GM18517 (cell line): Measurements from ENCODE around the gene GLIS2.

Experiments
- ATAC-seq: cut with Tn5 transposase; IDR thresholded peaks from one replicate; pipeline ENCODE4 v1.9.1; 2021; ENCODE audit warnings: mild to moderate bottlenecking, moderate library complexity; ENCODE audit not compliant: unreplicated experiment

GLIS2 gene

DNA sequence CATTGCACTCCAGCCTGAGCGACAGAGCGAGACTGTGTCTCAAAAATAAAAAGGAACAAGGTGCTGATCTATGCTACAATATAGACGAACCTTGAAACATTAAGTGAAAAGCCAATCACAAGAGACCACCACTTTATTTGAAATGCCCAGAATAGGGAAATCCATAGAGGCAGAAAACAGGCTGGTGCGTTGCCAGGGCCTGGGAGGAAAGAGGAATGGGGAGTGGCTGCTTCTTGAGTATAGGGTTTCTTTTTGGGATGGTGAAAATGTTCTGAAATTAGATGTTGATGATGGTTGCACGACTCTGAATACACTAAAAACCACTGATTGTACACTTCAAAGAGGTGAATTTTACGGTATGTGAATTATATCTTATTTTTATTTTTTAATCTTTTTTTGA is 20.3 kb upstream of the GLIS2 start:
- no peak for ATAC-seq

DNA sequence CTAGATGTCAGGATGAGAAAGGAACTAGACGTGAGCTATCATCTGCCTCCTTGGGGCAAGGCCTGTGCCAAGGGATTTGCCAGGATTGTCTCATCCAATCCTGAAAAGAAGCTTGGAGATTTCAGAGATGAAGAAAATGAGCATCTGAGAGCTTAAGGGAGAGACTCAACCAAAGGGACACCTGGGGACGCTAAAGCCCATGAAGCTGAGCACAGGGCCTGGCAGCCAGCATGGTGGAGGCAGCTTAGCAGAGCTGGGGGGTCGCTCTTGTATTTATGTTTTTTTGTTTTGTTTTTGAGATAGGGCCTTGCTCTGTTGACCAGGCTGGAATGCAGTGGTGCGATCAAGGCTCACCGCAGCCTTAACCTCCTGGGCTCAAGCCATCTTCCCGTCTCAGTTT is 18.4 kb upstream of the GLIS2 start:
- ATAC-seq: no peak

DNA sequence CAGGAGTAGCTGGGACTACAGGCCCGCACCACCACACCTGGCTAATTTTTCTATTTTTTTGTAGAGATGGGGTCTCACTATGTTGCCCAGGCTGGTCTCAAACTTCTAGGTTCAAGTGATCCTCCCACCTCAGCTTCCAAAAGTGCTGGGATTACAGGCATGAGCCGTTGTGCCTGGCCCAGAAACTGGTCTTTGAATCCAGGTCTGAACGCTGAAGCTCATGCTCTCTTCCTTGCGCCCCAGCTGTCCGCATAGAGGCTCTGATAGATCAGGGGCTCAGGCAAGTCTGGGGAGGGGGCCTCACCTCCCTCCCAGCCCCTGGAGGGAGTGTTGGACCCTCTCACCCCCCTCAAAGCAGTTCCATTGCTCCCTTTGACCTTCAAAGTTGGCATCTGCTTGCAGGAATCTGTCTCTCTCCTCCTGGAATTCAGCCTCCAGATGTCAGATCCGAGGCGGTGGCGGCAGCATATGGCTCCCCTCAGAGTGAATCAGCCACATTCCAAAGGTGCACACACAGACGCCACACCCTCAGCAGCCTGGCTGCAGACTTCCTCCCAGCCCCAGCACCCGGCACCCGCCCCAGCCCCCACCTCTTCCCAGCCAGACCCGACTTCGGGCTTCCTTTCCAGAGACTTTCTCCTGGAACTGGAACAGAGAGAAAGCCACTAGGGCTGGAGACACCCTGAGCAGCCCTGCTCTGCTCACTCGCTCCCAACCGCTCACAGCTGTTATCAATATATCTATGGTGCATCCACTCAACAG is 16.9 kb upstream of the GLIS2 start:
- ATAC-seq: no peak

DNA sequence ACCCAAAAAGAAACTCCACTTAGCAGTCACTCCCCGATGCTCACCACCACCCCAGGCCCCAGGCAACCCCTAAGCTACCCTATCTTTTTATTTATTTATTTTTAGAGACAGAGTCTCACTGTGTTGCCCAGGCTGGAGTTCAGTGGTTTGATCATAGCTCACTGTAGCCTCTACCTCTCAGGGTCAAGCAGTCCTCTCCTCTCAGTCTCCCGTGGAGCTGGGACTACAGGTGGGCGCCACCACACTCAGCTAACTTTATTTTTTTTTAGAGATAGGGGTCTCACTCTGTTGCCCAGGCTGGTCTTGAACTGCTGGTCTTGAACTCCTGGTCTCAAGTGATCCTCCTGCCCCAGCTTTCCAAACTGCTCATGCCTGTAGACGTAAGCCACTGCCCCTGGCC is 14.7 kb upstream of the GLIS2 start:
- no peak for ATAC-seq

DNA sequence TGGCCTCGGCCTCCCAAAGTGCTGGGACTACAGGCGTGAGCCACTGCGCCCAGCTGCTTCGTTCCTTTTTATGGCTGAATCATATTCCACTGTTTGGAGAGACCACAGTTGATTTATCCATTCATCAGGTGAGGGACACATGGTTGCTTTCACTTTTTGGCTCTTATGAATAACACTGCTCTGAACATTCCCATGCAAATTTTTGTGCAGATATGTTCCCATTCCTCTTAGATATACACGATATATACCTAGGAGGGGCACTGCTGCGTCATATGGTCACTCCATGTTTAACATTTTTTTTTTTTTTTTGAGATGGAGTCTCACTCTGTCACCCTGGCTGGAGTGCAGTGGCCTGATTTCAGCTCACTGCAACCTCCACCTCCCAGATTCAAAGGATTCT is 13.9 kb upstream of the GLIS2 start:
- no peak for ATAC-seq

DNA sequence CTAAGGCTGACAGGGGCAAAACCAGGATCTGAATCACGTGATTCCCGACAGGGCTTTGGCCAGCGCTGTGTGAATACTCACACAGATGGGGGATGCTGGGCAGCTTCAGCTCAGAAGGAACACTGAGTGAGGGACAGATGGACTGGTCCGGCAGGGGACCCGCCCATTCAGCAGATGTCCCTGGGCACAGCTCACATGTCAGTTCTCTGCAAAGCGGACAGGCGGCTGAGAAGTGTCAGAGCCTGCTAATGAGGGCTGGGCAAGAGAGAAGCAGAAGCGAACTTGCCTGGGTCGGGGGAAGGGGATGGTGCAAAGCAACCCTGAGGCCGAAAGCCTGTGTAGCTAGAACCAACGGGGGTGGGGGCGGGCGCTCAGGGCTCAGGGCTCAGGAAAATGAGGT is 11.9 kb upstream of the GLIS2 start:
- ATAC-seq: no peak

DNA sequence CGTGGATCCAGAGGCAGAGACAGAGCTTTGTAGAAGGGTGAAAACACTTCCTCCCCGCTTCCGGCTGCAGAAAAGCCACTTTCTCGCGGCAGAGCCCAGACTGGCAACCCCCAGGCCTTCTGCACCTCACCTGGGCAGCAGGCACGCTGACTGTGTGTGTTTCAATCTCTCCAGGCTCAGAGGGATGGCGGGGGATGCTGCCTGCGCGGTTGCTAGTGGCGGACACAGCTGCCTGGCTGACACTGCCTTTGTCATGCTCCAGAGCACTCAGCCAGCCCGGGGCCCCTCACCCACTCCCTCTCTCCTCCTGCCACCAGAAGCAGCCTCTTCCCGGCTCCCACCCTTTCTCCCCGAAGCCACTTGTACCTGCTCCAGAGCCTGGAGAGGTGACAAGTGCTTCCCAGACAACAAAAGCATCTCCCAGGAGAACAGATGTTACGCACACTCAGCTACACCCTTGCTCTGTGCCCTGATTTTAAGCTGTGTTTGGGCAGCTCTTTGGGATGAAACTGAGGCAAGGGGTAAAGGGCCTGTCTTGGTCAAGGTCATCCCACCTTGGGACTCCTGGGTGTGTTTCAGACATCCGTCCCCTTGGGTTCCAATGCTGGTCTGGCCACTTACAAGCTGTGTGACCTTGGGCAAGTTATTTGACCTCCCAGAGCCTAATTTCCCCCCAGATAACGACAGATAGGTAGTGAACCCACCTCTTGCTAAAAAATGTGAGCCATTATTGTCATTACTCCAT is 9.2 kb upstream of the GLIS2 start:
- no peak for ATAC-seq

DNA sequence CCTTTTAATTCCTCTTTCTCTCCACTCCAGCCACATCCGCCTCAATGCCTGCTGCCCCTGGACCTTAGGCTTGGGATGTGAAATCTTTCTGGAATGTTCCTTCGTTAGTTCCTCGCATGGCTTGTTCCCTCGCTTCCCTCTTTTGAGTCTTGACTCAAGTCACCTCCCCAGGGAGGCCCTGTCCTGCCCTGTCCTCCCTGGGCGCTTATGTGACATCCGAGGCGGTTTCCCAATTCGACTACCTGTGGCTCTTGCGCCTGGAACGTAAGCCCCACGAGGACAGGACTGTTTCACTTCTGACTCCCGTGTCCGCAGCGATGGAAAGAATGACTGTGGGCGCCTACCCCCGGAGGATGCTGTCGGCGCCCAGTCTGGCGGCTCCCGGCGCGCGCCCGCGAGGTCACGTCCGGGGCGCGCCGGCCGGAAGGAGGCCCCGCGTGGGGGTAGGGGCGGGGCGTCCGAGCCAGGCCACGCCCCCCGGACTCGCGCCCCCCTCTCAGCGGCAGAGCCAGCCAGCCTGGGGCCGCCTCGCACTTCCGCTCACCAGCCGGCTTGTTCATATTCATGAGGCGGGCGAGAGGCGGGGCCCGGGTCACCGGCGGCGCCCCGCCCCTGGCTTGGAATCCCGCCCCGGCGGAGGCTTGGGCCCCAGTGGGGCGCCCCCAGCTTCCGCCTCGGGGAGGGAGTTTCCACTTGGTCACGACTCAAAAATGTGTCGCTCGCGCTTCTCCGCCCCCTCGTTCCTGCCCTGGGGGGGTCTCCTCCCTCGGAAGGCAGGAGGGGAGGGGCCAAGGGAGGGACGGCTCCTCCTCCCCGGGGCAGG is 8.4 kb upstream of the GLIS2 start:
- peak; percentile 87 for ATAC-seq

DNA sequence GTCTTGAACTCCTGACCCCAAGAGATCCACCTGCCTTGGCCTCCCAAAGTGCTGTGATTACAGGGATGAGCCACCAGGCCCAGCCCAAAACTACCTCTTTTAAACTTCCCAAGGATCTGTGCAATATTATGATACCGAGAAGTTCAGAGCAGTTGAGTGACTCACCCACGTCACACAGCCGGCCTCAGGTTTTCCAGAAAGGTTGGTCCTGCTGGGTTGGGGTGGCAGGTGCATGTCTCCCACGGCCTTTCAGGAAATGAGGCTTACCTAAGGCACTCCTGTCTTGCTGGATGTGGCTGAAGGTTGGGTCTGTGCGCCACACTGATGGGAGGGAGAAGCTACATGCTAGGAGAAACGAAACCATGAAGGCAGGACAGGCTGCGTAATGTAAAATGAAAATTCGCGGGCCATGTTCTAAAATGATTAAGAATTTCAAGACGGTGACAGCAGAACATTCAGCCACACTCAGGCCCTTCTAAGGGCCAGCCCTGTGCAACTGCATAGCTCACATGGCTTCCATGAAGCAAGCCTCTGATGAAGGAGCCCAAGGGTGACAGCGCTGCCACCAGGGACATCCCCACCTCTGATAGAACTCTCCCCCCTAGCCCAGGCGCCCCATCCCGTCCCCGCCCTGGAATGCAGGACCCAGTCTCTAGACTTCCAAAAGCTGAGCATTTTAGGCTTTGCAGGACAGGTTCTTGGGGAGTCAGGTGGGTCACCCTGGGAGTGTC is 6.6 kb upstream of the GLIS2 start:
- no peak for ATAC-seq

DNA sequence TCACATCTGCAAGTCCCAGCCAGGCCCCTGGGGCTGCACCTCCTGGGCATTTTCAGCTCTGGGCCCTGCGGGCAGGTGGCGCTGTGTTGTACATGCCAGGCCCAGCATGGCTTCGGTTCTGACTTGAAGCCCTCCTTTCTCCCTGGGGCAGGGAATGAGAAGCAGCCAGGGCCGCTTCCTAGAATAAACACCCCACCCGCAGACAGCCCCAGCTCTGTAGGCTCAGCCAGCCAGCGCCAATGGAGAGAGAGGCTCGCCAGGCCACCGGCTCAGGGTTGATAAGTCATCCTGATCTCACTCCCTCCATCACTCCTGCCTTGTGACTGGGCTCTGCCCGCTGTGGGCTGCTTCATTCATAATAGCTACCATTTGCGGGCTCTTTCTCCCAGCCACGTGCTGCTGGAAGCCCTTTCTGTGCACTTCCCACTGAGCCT is 6.0 kb upstream of the GLIS2 start:
- no peak for ATAC-seq

DNA sequence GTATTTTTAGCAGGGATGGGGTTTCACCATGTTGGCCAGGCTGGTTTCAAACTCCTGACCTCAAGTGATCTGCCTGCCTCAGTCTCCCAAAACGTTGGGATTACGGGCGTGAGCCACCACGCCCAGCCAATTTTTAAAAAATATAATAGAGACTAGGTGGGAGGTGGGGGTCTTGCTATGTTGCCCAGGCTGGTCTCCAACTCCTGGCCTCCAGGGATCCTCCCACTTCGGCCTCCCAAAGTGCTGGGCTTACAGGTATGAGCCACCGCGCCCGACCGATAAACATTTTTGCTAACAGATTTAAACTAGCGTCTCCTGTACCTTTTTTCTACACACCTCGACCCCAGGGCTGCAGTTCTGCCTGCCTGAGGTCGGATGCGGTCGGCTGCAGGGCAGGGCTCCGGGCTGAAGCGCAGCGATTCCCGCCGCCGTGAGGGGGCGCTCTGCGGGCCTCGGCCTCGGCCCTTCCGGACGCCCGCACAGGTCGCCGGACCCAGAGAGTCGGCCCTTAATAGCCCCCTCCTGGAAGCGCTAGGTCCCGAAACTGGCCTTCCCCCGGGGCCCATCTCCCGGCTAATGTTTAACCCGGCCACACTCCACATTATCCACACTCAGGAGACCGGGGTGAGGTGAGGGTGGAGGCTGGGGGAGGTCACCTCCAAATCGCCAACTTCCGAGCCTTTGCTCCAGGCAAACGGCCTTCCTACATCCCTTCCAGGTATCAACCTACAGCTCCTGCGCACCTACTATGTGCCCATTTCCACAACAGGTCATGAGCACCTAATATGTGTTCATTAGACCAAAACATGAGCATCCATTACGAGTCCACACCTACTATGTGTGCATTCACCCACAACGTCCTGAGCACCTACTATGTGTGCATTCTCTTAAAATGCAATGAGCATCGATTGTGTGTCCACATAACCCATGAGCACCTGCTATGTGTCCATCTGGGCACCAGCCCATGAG is 2.0 kb upstream of the GLIS2 start:
- no peak for ATAC-seq

DNA sequence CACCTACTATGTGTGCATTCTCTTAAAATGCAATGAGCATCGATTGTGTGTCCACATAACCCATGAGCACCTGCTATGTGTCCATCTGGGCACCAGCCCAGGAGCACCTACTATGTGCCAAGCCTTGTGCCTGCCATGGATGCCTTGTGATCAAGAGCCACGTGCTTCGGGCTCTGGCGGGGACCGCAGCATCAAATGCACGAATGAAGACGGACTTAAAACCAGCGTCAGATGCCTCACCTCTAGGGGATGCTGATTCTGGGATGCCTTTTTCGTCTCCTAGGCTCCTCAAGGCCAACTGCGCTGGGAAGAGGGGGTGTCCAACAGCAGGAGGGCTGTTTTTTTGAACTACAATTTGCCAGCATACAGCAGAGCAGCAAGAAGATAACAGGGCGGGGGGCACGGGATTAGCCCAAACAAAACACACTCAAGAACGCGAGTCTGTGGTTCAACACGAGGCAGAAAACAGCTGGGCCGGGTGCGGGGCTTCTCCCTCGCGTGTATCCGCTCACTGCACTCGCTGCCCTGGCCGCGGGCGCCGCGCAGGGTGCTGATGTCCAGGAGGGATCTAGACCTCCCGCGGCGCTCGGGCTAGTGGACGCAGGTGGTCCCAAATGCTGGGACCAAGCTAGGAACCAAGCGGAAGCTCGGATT is 1.2 kb upstream of the GLIS2 start:
- no peak for ATAC-seq

DNA sequence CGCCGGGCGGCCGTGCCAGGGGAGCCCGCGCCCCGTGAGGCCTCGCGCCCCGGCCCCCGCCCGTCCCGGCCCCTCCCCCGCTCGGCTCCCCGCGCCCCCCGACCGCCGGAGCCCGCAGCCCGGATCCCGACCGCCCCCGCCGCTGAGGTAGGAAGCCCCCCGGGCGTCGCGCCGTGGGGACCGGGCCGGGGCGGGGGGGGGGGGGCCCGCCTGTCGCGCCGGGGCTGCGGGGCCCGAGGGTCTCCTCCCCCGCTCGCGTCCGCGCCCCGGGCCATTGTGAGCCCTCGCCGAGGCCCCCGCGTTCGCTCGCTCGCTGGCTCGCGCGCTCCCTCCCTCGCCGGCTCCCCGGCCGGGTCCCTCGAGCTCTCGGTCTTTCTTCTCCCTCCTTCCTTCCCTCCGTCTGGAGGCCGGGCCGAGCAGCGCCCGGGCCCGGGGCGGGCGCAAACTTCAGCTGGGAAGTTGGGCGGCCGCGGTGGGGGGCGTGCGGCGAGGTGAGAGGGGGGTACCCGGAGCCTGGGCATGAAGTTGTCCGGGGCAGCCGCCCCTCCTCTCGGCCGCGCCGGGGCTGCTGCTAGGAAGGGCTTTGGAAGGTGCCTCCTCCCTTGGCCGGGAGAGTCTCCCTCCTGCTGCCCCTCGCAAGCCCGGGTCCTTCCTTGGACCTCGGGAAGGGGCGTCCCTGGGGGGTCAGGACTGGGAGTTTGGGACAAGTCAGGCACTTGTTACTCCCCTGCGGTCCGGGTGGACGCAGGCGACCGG is 419 bp downstream of the GLIS2 start:
- no peak for ATAC-seq

DNA sequence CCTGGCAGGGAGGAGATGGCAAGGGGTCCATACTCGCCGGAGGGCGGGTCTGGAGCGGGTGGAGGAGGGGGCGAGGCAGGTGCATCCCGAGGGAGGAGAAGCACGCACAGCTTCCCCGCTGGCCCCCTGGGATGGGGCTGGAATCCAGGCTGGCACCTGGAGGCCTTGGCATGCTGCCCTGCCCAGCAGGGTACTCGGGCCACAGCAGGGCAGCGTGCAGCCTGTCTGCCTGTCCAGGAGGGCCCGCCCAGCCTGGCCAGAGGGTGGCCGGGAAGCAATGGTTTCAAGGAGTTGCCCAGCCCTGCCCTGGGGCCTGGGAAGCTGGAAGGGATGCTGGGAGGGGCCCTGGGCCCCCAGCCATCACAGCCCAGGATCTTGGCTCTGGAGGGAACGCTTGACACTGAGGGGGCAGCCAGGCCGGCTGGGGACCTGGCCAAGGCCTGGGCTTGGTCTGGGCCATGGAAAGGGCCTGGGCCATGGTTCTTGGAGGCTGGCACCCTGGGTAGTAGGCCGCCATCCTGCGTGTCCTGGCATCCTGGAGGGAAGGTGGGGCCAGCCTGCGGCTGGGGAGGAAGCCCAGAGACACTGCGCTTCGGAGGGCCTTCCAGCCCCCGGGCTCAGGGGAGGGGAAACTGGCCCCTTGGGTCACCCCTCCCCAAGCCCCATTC is 1.1 kb downstream of the GLIS2 start:
- ATAC-seq: no peak

DNA sequence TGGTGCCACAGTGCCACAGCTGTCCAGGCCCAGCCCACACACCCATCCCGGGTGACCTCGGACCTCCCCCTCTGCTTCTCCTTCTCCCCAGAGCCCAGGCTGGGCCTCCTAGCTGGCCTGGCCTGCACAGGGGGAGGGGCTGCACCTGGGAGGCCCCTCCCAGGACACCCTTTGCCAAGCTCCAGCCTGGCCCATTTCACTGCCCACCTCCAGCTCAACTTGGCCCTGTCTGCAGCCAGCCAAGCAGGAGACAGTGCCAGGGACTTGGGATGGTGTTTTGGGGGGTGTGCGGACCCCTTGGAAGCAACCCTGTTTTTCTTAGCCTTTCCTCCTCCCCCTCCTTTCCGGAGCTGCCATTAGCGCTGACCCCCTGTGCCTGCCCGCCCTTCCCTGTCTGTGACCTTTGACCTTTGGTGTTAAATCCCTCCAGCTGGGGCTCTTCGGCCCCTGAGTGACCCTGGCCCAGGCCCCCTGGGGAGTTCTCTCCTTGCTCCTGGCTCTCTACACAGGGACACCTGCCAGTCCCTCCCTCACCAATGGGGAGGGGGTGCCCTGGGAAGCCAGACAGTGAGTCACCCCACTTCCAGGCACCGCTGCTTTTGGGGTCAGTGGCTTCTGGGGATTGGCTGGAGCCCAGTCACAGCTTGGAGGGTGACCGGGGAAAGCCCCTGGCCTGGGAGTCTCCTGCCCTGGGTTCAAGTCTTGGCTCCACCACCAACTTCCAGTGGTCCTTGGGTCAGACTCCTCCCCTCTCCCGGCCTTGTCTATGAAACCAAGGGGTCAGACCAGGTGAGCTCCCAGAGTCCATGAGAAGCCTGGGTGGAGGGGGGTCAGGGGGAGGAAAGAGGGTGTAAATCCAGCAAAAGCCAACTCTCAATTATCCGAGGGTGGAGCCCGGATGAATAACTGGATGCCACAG is 1.9 kb downstream of the GLIS2 start:
- no peak for ATAC-seq

DNA sequence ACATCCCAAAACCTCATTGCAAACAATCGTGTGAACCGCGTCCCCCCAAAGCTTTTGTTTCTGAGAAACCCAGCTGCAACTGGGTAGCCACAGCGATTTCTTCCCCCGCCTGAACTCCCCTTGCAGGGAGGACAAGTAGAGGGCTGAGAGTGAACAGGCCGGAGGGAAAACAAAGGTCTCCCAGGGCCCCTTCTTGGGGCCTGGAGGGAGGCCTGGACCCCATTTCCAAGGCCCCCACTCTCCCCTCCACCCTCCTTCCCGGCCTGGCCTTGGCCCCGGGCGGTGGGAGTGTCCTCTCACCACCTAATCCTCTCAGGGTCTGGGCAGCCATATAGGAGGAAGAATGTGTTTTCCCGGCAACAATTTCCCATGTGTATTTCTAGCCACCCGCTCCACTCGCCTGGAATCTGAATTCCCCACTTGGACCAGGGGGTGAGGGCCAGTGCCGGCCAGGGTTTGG is 2.6 kb downstream of the GLIS2 start:
- ATAC-seq: no peak

DNA sequence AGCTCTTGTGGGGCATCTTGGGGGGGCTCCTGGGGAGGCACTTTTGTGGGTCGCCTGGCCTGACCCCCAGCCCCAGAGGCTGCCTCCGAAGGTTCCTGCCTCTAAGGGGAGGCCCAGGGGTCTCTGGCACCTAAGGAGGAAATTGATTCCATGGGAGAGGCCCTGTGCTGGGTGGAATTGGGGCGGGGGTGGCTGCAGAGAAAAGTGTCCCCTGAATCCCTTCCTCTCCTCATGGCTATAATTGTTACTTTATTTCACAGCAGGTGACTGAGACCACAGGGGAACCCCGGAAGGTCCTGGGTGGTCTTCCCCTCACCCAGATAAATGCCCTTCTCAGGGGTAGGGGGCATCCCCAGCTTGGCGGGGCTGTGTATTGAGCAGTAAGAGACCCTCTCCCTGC is 3.1 kb downstream of the GLIS2 start:
- ATAC-seq: no peak
